ENCODE measurements around the gene RAD51. TPM values are rescaled to one million over a fixed set of nuclear protein-coding genes. Genes with fewer than 3 reads are reported as not detected.

RAD51 gene
- total RNA-seq, 1 donor from 2014 or later: 64.7 TPM

GRCh38 chr15:40776537-40777141 lies 81.7 kb downstream of the RAD51 start:
- intact Hi-C loops (cut with micrococcal nuclease): no loop called here

Other genes starting within 250 kb of the RAD51 start
- gene CHST14, start 224.2 kb upstream of the RAD51 start, total RNA-seq: 16.5 and 17.4 TPM in 2 replicates
- 23.8 and 25.0 TPM in 2 replicates for gene CCDC32, start 130.1 kb upstream of the RAD51 start, total RNA-seq
- gene RPUSD2, start 125.9 kb upstream of the RAD51 start, total RNA-seq: 13.5 and 14.2 TPM in 2 replicates
- gene KNL1, start 100.9 kb upstream of the RAD51 start, total RNA-seq: 51.7 and 53.0 TPM in 2 replicates
- 35.7 and 37.9 TPM in 2 replicates for gene RMDN3, start 60.1 kb downstream of the RAD51 start, total RNA-seq
- gene GCHFR, start 68.9 kb downstream of the RAD51 start, total RNA-seq: 40.3 and 41.4 TPM in 2 replicates
- gene C15orf62, start 74.8 kb downstream of the RAD51 start, total RNA-seq: 0.89 and 1.4 TPM in 2 replicates
- gene ZFYVE19, start 111.9 kb downstream of the RAD51 start, total RNA-seq: 32.6 and 35.4 TPM in 2 replicates
- gene DNAJC17, start 112.3 kb downstream of the RAD51 start, total RNA-seq: 41.5 and 43.2 TPM in 2 replicates
- not detected in 2 replicates for gene PPP1R14D, start 133.5 kb downstream of the RAD51 start, total RNA-seq
- gene SPINT1, start 148.9 kb downstream of the RAD51 start, total RNA-seq: 3.6 and 3.7 TPM in 2 replicates
- 0.09 and 0.11 TPM in 2 replicates for gene RHOV, start 179.1 kb downstream of the RAD51 start, total RNA-seq
- 15.6 and 16.8 TPM in 2 replicates for gene VPS18, start 199.3 kb downstream of the RAD51 start, total RNA-seq
- gene DLL4, start 234.2 kb downstream of the RAD51 start, total RNA-seq: not detected in 2 replicates

Data from T-helper 2 cell treated with Interferon-gamma antibody and Interleukin-4, amounts not matched to agents 100 ng/mL and 5 ng/mL, for 36 hours (primary cell).